NAMALWA (cell line): ENCODE data around the gene NOL9.

Experiments used
- DNase-seq: peaks from one replicate; pipeline ENCODE4 v3.0.0-alpha.2; 2015; ENCODE audit warnings: low spot score

The NOL9 gene

DNA sequence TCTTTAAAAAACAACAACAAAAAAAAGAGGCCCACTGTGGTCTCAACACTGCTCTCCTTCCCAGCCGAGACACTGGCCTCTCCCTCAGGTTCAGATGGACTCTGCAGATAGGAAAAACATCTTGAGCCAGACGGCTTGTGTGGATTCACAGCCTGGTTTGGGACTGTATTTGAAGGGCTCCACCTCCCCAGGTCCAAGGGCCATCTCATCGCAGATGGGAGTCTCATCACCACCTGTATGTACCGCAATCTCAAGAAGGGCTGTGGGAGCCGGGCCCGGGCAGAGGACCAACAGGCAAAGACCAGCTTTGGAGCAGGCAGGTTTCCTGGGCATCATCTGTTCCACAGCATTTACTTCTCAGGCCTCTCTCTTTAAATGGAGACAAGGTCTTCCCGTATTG is 35.7 kb upstream of the NOL9 start:
- DNase-seq = no peak

DNA sequence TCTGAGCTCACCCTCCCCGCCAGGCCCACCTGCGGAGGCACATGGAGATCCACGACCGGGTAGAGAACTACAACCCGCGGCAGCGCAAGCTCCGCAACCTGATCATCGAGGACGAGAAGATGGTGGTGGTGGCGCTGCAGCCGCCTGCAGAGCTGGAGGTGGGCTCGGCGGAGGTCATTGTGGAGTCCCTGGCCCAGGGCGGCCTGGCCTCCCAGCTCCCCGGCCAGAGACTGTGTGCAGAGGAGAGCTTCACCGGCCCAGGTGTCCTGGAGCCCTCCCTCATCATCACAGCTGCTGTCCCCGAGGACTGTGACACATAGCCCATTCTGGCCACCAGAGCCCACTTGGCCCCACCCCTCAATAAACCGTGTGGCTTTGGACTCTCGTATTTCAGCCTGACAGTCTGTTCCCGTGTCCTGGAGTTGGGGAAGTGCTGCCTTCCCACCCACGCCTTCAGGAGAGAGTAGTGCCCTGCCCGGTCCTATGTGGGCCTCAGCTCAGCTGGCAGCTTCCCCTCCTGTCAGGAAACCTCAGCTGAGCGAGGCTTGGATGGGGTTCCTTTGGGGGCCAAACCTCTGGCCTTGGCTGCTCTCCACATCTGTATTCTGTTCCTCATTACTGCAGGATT is 34.7 kb upstream of the NOL9 start:
- no peak for DNase-seq

DNA sequence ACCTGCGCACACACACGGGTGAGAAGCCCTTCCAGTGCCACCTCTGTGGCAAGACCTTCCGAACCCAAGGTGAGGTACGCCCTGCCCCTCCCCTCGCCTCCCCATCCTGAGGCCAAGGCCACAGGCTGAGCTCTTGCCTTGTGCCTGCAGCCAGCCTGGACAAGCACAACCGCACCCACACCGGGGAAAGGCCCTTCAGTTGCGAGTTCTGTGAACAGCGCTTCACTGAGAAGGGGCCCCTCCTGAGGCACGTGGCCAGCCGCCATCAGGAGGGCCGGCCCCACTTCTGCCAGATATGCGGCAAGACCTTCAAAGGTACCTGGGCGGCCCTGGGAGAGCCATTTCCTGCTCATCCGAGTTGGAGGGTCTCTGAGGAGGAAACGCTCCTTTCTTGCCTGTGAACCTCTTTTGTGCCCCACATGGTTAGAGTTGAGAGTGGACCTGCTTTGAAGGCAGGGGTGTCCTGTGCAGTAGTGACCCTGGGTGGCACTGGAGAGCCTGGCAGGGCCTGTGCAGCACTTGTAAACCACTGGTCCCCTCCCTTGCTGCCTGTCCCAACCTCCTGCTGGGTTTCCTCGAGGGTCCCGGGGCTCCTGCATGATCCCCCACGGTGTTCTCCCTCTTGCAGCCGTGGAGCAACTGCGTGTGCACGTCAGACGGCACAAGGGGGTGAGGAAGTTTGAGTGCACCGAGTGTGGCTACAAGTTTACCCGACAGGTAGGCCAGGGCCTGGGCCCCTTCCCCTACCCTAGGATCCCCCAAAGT is 34.0 kb upstream of the NOL9 start:
- no peak for DNase-seq

DNA sequence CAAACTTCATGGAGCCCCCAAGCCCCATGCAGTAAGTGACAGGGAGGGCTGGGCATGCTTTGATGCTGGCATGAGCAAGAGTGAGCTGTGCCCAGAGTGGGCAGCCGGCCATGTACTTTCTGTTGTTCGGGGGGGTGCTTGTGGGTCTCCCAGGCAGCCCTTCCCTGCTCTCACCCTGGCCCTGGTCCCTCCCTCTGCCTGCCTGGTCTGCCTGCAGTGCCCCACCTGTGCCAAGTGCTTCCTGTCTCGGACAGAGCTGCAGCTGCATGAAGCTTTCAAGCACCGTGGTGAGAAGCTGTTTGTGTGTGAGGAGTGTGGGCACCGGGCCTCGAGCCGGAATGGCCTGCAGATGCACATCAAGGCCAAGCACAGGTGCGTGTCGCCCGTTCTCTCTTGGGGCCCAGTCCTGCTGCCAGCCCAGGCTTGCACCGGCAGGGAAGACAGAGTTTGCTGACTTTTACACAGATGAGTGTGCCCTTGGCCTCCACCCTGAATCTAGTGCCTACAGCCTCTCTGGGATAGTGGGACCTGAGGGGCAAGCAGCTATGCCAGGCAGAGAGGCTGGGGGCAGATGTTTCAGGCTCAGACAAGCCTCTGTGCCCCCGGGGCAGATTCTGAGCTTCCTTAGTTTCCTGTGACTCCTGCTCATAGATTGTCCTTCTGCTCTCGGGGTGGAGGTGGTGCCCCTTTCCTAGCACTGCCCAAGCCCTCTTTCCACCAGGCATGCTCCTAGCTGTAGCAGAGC is 33.1 kb upstream of the NOL9 start:
- peak; percentile 82 for DNase-seq

DNA sequence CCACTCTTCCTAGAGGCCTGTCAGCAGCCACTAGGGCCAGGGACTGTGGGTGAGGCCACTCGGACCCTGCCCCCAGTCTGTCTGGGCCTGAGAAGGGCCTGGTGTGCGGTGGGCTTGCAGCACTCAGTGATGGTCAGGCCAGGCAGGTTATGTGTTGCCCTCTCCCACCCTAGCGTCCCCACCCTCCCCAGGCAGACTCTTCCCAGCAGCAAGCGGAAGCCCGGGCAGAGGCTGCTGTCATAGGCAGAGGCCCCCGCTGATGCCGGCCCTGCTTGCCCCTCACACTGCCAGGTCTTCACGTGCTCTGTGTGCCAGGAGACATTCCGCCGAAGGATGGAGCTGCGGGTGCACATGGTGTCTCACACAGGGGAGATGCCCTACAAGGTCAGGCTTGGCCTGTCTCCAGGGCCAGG is 32.1 kb upstream of the NOL9 start:
- DNase-seq = no peak

DNA sequence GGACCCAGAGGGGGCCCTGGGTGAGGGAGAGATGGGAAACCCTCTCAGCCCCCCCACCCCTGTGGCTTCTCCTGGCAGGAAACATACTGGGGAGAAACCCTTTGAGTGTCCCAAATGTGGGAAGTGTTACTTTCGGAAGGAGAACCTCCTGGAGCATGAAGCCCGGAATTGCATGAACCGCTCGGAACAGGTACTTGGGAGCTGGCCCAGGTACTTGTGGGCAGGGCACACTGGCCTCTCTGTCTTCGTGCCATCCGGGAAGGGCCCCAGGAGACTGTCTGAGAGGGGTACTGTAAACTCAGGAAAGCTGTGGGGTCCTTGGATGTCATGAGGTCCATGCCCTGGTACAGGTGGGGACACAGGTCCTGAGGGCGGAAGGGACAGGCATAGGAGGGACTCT is 31.5 kb upstream of the NOL9 start:
- DNase-seq = no peak

DNA sequence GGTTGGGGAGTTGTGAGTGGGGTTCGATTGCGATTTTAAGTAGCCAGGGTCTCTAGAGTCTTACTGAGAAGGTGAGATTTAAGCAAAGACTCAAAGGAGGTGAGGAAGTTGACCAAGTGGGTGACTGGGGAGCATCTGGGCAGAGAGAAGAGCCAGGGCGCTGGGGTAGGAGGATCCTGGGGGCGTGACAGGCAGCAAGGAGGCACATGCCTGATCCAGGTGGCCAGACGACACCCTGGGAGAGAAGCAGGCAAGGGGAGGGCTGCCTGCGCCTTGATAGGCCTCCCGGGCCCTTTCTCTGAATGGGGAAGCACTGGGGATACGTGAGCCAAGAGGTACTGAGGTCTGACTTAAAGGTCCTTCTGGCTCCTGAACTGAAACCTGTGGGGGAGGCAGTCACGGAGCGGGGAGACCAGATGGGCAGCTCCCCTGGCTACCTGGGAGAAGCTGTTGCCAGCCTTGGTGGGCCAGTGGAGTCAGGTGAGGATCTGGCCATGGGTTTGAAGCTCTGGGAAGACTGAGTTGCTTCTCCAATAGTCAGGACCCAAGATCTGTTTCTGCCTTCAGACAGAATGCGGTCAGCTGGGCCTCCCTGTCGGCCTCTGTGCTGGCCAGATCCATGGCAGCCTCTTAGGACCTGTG is 30.9 kb upstream of the NOL9 start:
- DNase-seq = no peak

DNA sequence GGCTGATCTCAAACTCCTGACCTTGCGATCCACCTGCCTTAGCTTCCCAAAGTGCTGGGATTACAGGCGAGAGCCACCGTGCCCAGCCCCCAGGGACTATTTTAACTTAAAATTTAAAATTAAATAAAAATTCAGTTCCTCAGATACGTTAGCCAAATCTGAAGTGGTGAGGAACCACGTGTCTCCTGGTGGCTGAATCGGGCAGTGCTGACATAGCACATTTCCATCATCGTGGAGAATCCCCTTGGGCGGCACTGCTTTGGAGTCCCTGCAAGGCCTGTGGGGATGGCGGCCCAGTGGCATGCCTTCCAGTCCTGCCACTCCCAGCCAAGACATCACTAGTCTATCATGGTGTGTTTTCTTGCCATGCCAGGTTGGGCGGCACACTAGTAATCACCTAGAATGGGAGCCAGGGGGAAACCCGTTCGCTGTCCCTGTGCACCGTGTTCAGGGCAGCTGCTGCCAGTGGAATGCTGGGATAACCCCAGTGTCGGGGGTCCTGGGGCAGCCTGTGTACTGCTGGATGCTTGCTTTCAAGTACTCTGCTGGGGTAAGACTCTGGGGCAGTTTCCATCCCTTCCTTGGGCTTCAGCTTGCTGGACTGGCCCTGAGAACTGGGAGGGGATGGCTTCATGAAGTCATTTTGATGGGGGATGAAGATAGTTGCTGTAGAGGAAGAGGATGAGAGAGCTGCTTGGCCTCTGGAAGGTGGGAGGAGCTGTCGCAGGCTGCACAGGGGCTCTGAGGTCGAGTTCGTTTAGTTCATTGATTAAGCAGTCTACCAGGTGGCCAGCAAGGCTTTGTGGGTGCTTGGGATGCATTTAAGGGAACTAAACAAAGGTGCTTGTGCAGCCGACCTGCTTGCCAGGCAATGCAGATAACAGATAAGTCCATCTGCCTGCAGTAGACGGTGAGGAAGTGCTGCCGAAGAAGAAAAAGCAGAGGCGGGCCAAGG is 30.1 kb upstream of the NOL9 start:
- no peak for DNase-seq

DNA sequence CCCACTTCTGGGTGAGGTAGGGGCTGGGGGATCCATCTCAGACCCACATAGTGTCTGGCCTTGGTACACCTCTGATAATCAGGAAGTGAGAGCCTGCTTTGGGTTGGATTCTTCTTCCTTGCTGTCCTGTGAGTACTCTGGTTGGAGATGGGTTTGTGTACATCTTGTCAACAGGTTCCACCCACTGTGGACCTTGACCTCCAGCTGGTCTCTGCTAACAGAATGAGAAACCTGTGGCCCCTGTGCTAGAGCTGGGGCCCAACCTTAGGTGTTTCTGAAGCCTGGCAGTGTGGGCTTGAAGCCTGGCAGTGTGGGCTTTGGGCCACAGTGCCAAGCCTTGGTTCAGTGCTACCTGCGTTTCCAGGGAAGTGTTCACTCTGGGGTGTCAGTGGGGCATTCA is 28.1 kb upstream of the NOL9 start:
- no peak for DNase-seq

DNA sequence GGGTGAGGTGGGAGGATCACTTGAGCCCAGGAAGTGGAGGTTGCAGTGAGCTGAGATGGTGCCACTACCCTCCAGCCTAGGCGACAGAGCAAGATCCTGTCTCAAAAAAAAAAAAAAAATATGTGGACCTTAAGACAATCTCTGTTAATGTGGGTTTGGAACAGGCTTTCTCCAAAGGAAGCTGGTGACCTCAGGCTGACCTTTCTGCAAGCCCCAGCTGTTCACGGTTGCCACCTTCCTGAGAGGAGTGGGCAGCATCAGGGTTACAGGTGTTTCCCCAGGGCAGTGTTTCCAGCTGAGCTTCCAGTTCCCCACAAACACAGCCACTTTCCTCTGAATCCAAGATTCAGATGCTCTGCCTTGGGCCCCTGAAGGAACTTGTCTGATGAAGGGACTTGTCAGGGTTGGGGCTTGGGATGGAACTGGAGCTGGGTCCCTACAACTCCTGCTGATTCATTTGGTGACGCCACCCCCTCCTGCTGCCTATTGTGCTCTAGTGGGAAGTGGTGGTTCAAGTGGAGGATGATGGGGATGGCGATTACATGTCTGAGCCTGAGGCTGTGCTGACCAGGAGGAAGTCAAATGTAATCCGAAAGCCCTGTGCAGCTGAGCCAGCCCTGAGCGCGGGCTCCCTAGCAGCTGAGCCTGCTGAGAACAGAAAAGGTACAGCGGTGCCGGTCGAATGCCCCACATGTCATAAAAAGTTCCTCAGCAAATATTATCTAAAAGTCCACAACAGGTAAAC is 27.4 kb upstream of the NOL9 start:
- DNase-seq = peak; percentile 41

DNA sequence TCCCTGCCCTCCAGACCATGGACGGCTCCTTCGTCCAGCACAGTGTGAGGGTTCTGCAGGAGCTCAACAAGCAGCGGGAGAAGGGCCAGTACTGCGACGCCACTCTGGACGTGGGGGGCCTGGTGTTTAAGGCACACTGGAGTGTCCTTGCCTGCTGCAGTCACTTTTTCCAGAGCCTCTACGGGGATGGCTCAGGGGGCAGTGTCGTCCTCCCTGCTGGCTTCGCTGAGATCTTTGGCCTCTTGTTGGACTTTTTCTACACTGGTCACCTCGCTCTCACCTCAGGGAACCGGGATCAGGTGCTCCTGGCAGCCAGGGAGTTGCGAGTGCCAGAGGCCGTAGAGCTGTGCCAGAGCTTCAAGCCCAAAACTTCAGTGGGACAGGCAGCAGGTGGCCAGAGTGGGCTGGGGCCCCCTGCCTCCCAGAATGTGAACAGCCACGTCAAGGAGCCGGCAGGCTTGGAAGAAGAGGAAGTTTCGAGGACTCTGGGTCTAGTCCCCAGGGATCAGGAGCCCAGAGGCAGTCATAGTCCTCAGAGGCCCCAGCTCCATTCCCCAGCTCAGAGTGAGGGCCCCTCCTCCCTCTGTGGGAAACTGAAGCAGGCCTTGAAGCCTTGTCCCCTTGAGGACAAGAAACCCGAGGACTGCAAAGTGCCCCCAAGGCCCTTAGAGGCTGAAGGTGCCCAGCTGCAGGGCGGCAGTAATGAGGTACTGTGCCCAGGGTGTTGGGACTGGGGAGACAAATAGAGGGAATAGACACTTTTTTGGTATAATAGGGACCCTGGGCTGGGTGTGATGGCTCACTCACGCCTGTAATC is 26.5 kb upstream of the NOL9 start:
- DNase-seq = peak; percentile 68

DNA sequence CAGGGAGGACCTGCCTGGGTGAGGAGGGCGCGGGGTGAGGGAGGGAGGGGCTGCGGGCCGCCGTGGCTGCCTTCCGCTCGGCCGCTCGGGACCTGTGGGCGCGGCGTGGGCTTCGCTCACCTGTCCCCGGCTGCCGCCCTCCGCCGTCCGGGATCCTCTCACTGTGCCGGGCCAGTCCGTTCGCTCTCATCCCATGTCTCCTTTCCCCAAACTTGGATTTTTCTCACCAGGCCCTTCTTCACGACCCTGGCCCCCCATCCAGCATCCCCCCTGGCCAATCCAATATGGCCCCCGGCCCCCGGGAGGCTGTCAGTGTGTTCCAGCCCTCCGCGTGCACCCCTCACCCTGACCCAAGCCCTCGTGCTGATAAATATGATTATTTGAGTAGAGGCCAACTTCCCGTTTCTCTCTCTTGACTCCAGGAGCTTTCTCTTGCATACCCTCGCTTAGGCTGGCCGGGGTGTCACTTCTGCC is 25.8 kb upstream of the NOL9 start:
- peak; percentile 68 for DNase-seq

DNA sequence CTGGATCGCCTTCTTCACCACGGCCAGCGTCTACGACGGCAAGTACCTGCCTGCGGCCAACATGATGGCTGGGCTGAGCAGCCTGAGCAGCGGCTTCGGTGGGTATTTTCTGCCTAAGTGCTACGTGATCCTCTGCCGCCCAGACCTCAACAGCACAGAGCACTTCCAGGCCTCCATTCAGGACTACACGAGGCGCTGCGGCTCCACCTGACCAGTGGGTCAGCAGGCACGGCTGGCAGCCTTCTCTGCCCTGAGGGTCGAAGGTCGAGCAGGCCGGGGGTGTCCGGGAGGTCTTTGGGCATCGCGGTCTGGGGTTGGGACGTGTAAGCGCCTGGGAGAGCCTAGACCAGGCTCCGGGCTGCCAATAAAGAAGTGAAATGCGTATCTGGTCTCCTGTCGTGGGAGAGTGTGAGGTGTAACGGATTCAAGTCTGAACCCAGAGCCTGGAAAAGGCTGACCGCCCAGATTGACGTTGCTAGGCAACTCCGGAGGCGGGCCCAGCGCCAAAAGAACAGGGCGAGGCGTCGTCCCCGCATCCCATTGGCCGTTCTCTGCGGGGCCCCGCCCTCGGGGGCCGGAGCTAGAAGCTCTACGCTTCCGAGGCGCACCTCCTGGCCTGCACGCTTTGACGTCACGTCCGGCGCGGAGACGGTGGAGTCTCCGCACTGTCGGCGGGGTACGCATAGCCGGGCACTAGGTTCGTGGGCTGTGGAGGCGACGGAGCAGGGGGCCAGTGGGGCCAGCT is 25.2 kb upstream of the NOL9 start, which contains the start of gene ZBTB48:
TSS of gene ZBTB48 (plus strand) at position 621 of the 745 bp plus-strand sequence. CDS start 616 bp downstream, outside the sequence.
- DNase-seq = peak; percentile 99

DNA sequence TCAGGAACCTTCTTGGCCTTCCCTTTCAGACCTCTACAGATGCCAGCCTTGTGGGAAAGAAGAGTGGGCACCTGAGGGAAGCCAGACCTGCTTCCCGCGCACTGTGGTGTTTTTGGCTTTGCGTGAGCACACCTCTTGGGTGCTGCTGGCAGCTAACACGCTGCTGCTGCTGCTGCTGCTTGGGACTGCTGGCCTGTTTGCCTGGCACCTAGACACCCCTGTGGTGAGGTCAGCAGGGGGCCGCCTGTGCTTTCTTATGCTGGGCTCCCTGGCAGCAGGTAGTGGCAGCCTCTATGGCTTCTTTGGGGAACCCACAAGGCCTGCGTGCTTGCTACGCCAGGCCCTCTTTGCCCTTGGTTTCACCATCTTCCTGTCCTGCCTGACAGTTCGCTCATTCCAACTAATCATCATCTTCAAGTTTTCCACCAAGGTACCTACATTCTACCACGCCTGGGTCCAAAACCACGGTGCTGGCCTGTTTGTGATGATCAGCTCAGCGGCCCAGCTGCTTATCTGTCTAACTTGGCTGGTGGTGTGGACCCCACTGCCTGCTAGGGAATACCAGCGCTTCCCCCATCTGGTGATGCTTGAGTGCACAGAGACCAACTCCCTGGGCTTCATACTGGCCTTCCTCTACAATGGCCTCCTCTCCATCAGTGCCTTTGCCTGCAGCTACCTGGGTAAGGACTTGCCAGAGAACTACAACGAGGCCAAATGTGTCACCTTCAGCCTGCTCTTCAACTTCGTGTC is 24.5 kb upstream of the NOL9 start:
- DNase-seq = no peak

DNA sequence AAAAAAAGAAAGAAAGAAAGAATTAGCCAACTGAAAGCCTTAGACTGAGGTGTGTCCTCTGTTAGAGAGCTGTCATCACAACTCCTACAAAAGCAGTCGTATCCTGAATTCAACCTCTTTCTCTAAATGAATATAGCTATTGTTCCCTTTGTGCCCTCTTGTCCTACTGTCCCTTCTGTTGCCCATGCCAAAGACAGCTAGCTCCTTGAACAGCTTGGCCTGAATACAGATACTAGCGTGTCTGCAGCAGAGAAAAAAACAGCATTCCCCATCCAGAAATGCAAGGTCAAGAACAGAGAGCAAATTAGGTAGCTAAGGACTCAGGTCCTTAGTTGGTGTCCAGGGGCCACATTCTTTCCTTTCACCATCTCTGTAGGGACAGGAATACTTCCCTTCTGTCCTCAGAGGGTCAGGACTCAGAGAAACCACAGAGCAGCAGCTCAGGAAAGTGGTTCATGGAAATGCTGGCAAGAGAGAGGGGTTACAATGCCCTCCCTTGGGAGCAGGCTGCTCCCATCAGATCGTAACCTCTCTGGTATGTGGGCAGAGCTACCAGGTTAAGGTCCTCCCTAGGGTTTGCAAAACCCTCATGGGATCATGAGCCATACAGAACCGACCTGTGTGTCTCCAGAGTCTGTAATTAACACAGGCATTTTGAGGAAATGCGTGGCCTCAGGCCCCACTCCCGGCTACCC is 23.7 kb upstream of the NOL9 start:
- DNase-seq = no peak

DNA sequence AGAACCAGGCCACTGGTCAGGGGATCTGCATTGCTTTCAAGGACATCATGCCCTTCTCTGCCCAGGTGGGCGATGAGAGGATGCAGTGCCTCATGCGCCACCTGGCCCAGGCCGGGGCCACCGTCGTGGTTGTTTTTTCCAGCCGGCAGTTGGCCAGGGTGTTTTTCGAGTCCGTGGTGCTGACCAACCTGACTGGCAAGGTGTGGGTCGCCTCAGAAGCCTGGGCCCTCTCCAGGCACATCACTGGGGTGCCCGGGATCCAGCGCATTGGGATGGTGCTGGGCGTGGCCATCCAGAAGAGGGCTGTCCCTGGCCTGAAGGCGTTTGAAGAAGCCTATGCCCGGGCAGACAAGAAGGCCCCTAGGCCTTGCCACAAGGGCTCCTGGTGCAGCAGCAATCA is 20.5 kb upstream of the NOL9 start:
- DNase-seq = no peak

DNA sequence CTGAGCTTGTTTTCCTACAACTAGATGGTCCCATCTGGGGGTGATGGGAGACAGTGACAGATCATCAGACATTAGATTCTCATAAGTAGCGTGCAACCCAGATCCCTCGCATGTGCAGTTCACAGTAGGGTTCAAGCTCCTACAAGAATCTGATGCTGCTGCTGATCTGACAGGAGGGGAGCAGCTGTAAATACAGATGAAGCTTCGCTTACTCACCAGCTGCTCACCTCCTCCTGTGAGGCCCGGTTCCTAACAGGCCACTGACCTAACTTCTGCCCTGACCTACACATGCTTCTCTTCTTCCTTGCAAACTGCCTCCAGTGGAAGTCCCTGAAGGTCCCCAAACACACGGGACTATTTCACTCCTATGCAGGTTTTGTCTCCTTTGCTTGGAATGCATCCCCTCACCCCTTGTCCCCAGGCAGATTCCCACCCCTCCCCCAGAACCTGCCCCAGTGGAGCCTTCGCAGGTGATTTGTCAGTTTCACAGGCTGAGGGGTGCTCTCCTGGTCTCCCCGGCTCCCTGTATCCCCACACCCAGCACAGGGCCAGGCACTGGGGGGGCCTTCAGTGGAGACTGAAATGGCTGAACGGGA is 19.8 kb upstream of the NOL9 start:
- DNase-seq = no peak
